K562 (cell line): ENCODE measurements around the gene LMX1B. TPM values are rescaled to one million over a fixed set of nuclear protein-coding genes. Genes with fewer than 3 reads are reported as not detected.

Experiments used
- SMARCC2 ChIP-seq: fragments of 450-650 bp; IDR thresholded peaks from 2 replicates; pipeline ENCODE4 v1.6.1; 2017; ENCODE audit warnings: antibody characterized with exemption, moderate library complexity, mild to moderate bottlenecking, low read depth
- polyA plus RNA-seq, 8 experiments: library from polyadenylated mRNA; depleted of rRNA in 4 of 8; stranded (reverse) in 5 of 8; unstranded in 3 of 8; fragments of >200 nt; fragmentation: Nextera tagmentation in 2 of 8; fragmentation: Illumina TruSeq in 1 of 8; extraction: Ambion mirVana in 2 of 8; extraction: Trizol in 1 of 8; gene quantifications; 2 replicates each; pipeline versions ENCODE4 v1.2.1 to v1.2.3, GENCODE V29; 2011 to 2014; ENCODE audit warnings: inconsistent platforms in 1 of 8, missing spikeins in 1 of 8
- total RNA-seq, 7 experiments: library from RNA; depleted of rRNA in 6 of 7; stranded (reverse); fragments of >200 nt in 6 of 7; fragmentation: Illumina TruSeq in 2 of 7; extraction: Trizol in 2 of 7; gene quantifications; 2 replicates each; pipeline versions ENCODE4 v1.2.1 to v1.2.3, GENCODE V29; 2011 to 2021; ENCODE audit warnings: low replicate concordance in 1 of 7
- TF ChIP-seq, protein P1 (sequence below): fragments of 200-600 bp; sonication (generic); IDR thresholded peaks from one replicate; pipeline ENCODE4 v1.6.1; 2012; ENCODE audit warnings: mild to moderate bottlenecking, low read depth, low read length, inconsistent platforms

Gene LMX1B
- total and polyA plus RNA-seq, 9 of the 15 experiments (the other 6 are each of a cell fraction or from before 2014, with no cell fraction given) = not detected

DNA sequence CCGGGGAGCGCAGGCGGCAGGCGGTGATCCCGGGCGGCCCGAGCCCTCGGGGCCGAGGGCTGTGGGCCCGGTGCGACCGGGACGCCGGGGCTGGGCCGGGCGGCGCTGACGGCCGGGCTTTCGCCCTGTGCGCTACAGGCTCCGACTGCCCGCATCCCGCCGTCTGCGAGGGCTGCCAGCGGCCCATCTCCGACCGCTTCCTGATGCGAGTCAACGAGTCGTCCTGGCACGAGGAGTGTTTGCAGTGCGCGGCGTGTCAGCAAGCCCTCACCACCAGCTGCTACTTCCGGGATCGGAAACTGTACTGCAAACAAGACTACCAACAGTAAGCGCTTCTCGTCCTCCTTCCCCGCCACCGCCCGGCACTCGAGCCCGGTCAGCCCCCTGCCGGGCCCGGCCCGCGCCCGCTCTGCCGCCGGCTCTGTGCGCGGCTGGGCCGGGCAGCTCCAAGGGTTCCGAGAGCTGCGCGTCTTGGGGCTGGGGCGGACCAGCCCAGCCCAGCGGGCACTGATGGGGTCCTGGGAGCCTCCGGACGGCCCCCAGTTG lies 1.6 kb downstream of the LMX1B start (continued):
- TF ChIP-seq, protein P1, sequence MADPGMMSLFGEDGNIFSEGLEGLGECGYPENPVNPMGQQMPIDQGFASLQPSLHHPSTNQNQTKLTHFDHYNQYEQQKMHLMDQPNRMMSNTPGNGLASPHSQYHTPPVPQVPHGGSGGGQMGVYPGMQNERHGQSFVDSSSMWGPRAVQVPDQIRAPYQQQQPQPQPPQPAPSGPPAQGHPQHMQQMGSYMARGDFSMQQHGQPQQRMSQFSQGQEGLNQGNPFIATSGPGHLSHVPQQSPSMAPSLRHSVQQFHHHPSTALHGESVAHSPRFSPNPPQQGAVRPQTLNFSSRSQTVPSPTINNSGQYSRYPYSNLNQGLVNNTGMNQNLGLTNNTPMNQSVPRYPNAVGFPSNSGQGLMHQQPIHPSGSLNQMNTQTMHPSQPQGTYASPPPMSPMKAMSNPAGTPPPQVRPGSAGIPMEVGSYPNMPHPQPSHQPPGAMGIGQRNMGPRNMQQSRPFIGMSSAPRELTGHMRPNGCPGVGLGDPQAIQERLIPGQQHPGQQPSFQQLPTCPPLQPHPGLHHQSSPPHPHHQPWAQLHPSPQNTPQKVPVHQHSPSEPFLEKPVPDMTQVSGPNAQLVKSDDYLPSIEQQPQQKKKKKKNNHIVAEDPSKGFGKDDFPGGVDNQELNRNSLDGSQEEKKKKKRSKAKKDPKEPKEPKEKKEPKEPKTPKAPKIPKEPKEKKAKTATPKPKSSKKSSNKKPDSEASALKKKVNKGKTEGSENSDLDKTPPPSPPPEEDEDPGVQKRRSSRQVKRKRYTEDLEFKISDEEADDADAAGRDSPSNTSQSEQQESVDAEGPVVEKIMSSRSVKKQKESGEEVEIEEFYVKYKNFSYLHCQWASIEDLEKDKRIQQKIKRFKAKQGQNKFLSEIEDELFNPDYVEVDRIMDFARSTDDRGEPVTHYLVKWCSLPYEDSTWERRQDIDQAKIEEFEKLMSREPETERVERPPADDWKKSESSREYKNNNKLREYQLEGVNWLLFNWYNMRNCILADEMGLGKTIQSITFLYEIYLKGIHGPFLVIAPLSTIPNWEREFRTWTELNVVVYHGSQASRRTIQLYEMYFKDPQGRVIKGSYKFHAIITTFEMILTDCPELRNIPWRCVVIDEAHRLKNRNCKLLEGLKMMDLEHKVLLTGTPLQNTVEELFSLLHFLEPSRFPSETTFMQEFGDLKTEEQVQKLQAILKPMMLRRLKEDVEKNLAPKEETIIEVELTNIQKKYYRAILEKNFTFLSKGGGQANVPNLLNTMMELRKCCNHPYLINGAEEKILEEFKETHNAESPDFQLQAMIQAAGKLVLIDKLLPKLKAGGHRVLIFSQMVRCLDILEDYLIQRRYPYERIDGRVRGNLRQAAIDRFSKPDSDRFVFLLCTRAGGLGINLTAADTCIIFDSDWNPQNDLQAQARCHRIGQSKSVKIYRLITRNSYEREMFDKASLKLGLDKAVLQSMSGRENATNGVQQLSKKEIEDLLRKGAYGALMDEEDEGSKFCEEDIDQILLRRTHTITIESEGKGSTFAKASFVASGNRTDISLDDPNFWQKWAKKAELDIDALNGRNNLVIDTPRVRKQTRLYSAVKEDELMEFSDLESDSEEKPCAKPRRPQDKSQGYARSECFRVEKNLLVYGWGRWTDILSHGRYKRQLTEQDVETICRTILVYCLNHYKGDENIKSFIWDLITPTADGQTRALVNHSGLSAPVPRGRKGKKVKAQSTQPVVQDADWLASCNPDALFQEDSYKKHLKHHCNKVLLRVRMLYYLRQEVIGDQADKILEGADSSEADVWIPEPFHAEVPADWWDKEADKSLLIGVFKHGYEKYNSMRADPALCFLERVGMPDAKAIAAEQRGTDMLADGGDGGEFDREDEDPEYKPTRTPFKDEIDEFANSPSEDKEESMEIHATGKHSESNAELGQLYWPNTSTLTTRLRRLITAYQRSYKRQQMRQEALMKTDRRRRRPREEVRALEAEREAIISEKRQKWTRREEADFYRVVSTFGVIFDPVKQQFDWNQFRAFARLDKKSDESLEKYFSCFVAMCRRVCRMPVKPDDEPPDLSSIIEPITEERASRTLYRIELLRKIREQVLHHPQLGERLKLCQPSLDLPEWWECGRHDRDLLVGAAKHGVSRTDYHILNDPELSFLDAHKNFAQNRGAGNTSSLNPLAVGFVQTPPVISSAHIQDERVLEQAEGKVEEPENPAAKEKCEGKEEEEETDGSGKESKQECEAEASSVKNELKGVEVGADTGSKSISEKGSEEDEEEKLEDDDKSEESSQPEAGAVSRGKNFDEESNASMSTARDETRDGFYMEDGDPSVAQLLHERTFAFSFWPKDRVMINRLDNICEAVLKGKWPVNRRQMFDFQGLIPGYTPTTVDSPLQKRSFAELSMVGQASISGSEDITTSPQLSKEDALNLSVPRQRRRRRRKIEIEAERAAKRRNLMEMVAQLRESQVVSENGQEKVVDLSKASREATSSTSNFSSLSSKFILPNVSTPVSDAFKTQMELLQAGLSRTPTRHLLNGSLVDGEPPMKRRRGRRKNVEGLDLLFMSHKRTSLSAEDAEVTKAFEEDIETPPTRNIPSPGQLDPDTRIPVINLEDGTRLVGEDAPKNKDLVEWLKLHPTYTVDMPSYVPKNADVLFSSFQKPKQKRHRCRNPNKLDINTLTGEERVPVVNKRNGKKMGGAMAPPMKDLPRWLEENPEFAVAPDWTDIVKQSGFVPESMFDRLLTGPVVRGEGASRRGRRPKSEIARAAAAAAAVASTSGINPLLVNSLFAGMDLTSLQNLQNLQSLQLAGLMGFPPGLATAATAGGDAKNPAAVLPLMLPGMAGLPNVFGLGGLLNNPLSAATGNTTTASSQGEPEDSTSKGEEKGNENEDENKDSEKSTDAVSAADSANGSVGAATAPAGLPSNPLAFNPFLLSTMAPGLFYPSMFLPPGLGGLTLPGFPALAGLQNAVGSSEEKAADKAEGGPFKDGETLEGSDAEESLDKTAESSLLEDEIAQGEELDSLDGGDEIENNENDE = no peak
- TF ChIP-seq SMARCC2 = no peak
